OCI-LY1 (cell line): ENCODE results near the gene GRIA4.

Source experiments
- H2AFZ ChIP-seq: fragments of 200-600 bp; sonication (generic), shearing (Covaris generic); 2 replicates; pipeline ENCODE4 v1.6.0; 2014; ENCODE audit warnings: antibody characterized with exemption, mild to moderate bottlenecking, low read length
- H3F3A ChIP-seq: fragments of 200-600 bp; sonication (generic), shearing (Covaris generic); 2 replicates; pipeline ENCODE4 v1.6.0; 2014; ENCODE audit warnings: mild to moderate bottlenecking, antibody characterized with exemption, low read length, moderate library complexity; ENCODE audit not compliant: insufficient read depth
- H3K27ac ChIP-seq: fragments of 200-600 bp; sonication (generic); 2 replicates; pipeline ENCODE4 v1.5.1; 2014; ENCODE audit warnings: low read length, mixed run types, mild to moderate bottlenecking, low read depth; ENCODE audit not compliant: poor library complexity, severe bottlenecking
- H3K27me3 ChIP-seq: fragments of 200-600 bp; sonication (generic); 2 replicates; pipeline ENCODE4 v1.6.0; 2014; ENCODE audit warnings: antibody characterized with exemption, mild to moderate bottlenecking, low read length, moderate library complexity; ENCODE audit not compliant: insufficient read depth
- H3K36me3 ChIP-seq: fragments of 200-600 bp; sonication (generic); 2 replicates; pipeline ENCODE4 v1.6.1; 2014; ENCODE audit warnings: mild to moderate bottlenecking, antibody characterized with exemption, low read length, moderate library complexity, mixed read lengths; ENCODE audit not compliant: insufficient read depth
- H3K4me1 ChIP-seq: fragments of 200-600 bp; sonication (generic); 2 replicates; pipeline ENCODE4 v1.5.1; 2014; ENCODE audit warnings: mild to moderate bottlenecking, low read length, moderate library complexity; ENCODE audit not compliant: insufficient read depth, severe bottlenecking
- H3K4me2 ChIP-seq: fragments of 200-600 bp; sonication (generic), shearing (Covaris generic); 2 replicates; pipeline ENCODE4 v1.6.1; 2014; ENCODE audit warnings: low read length
- H3K4me3 ChIP-seq: fragments of 200-600 bp; sonication (generic); 2 replicates; pipeline ENCODE4 v1.5.1; 2014; ENCODE audit warnings: low read length, low read depth, mild to moderate bottlenecking, mixed read lengths; ENCODE audit not compliant: poor library complexity, severe bottlenecking
- H3K79me2 ChIP-seq: fragments of 200-600 bp; shearing (Covaris generic); 2 replicates; pipeline ENCODE4 v1.6.1; 2016; ENCODE audit warnings: mixed run types, low read length, mixed read lengths; ENCODE audit not compliant: insufficient read depth
- H3K9ac ChIP-seq: fragments of 200-600 bp; sonication (generic), shearing (Covaris generic); 2 replicates; pipeline ENCODE4 v1.6.1; 2014; ENCODE audit warnings: mild to moderate bottlenecking, low read length, mixed read lengths
- H3K9me2 ChIP-seq: fragments of 200-600 bp; sonication (generic), shearing (Covaris generic); 2 replicates; pipeline ENCODE4 v1.6.1; 2014; ENCODE audit warnings: low read depth, mild to moderate bottlenecking, low read length, mixed read lengths
- H3K9me3 ChIP-seq: fragments of 200-600 bp; shearing (Covaris generic); 2 replicates; pipeline ENCODE4 v1.6.1; 2014; ENCODE audit warnings: low read length, mixed read lengths
- H4K20me1 ChIP-seq: fragments of 200-600 bp; sonication (generic), shearing (Covaris generic); 2 replicates; pipeline ENCODE4 v1.6.0; 2016; ENCODE audit warnings: mild to moderate bottlenecking, low read length; ENCODE audit not compliant: insufficient read depth
- EZH2 ChIP-seq: fragments of 200-600 bp; sonication (generic), shearing (Covaris generic); IDR thresholded peaks from 2 replicates; pipeline ENCODE4 v1.8.0; 2017; ENCODE audit warnings: borderline replicate concordance, mixed run types, mild to moderate bottlenecking, antibody characterized with exemption, low read length, moderate library complexity, mixed read lengths
- TF ChIP-seq, protein P1 (sequence below): fragments of 200-600 bp; sonication (generic), shearing (Covaris generic); IDR thresholded peaks from 2 replicates; pipeline ENCODE4 v1.5.1; 2017; ENCODE audit warnings: mild to moderate bottlenecking, antibody characterized with exemption, low read length, moderate library complexity, mixed read lengths

The GRIA4 gene

DNA sequence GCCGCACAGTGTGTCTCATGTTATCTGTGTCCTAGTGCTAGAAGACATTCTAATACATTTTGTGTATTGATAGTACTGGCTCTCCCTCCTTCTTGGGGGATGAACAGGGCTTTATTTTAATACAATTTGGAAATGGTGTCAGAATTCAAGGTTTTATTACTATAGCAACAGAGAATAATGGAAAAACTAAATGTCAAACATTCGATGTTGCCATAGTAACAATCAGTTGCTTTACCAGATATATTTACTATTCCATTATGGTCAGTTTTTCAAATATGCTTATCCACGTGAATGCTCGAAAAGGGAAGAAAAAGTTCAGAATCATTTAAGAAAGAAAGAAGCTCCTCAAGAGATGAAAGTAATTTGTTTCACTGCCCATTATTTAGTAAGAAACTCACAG lies 420.7 kb downstream of the GRIA4 start:
- Histone ChIP-seq H3K79me2 (no peaks in the 10 kb centered on the region), H3K9me2 (no peaks in the 10 kb centered on the region), H3K27me3 (no peaks in the 10 kb centered on the region), H3K36me3 (no peaks in the 10 kb centered on the region), H3K4me3 (no peak overlapping the region), H3K9me3 (no peaks in the 10 kb centered on the region), H4K20me1 (no peaks in the 10 kb centered on the region), H3F3A (no peaks in the 10 kb centered on the region), H3K4me2 (no peak overlapping the region), H3K27ac (no peak overlapping the region), H2AFZ (no peak overlapping the region), H3K4me1 (no peaks in the 10 kb centered on the region), H3K9ac (no peak overlapping the region)
- no peak for TF ChIP-seq EZH2
- TF ChIP-seq, protein P1, sequence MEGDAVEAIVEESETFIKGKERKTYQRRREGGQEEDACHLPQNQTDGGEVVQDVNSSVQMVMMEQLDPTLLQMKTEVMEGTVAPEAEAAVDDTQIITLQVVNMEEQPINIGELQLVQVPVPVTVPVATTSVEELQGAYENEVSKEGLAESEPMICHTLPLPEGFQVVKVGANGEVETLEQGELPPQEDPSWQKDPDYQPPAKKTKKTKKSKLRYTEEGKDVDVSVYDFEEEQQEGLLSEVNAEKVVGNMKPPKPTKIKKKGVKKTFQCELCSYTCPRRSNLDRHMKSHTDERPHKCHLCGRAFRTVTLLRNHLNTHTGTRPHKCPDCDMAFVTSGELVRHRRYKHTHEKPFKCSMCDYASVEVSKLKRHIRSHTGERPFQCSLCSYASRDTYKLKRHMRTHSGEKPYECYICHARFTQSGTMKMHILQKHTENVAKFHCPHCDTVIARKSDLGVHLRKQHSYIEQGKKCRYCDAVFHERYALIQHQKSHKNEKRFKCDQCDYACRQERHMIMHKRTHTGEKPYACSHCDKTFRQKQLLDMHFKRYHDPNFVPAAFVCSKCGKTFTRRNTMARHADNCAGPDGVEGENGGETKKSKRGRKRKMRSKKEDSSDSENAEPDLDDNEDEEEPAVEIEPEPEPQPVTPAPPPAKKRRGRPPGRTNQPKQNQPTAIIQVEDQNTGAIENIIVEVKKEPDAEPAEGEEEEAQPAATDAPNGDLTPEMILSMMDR, result no peak

DNA sequence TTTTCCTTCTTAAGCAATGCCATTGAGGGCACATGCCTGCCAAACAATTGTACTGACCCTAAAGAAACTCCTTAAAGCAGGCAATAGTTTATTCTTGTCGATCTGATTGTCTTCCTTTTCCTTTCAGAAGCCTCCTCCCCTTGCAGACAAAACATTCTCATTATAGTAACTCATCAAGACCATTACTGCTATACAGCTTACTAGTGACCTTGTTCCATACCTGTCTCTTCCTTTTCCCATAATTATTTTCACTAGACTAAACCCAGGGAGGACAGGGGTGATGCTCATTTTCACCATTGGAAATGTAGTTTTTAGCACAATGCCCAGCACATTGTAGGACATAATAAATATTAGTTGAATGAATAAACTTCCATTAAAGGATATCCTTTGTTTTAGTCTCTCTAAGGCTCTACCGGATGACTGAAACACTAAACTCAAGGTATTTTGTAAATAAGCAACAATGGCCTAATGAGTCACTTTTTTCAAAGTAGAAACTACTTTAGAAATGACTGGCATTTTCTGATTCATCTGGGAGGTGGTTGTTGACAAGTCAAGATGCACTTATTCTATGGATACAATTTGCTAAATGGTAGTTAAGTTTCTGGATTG lies 421.4 kb downstream of the GRIA4 start:
- Histone ChIP-seq H3K9me3 (no peaks in the 10 kb centered on the region), H3K9ac (no peak overlapping the region), H3K4me2 (no peak overlapping the region), H3K27ac (no peak overlapping the region), H3K27me3 (no peaks in the 10 kb centered on the region), H4K20me1 (no peaks in the 10 kb centered on the region), H3K4me1 (no peaks in the 10 kb centered on the region), H3K36me3 (no peaks in the 10 kb centered on the region), H3K9me2 (no peaks in the 10 kb centered on the region), H3K79me2 (no peaks in the 10 kb centered on the region), H3F3A (no peaks in the 10 kb centered on the region), H3K4me3 (no peak overlapping the region), H2AFZ (no peak overlapping the region)
- TF ChIP-seq, protein P1, result no peak
- TF ChIP-seq EZH2, result no peak
